Sigmoid colon (tissue), 7 donors: ENCODE results near the gene CHD8. TPM values are rescaled to one million over a fixed set of nuclear protein-coding genes. Genes with fewer than 3 reads are reported as not detected.

Experiments used
- DNase-seq: peaks from one replicate; pipeline ENCODE4 v3.0.0-alpha.2; 2019
- H3K27ac ChIP-seq, 4 donors: fragments of 200-600 bp; sonication (generic); one replicate each; pipeline ENCODE4 v1.5.1; 2016 to 2019; ENCODE audit warnings: mild to moderate bottlenecking in 1 of 4
- H3K27me3 ChIP-seq, 3 donors: fragments of 200-600 bp; sonication (generic); one replicate each; pipeline ENCODE4 v1.5.1; 2019; ENCODE audit warnings: mild to moderate bottlenecking in 1 of 3
- H3K36me3 ChIP-seq, 4 donors: fragments of 200-600 bp; sonication (generic); one replicate each; pipeline ENCODE4 v1.5.1; 2016 to 2019
- H3K4me1 ChIP-seq, 4 donors: fragments of 200-600 bp; sonication (generic); one replicate each; pipeline ENCODE4 v1.5.1; 2017 to 2019
- H3K4me3 ChIP-seq, 4 donors: fragments of 200-600 bp; sonication (generic); one replicate each; pipeline ENCODE4 v1.5.1; 2017 to 2019; ENCODE audit warnings: mild to moderate bottlenecking in 2 of 4, moderate library complexity in 1 of 4
- H3K9me3 ChIP-seq, 4 donors: fragments of 200-600 bp in 3 of 4; sonication (generic) in 3 of 4; one replicate each; pipeline versions ENCODE4 v1.5.1 to v1.6.1; 2013 to 2019
- CTCF ChIP-seq, 4 experiments: fragments of 450-650 bp in 3 of 4; fragments of 200-600 bp in 1 of 4; IDR thresholded peaks; one replicate each; pipeline ENCODE4 v1.5.1; 2016 to 2019; ENCODE audit warnings: antibody characterized with exemption in 4 of 4, mild to moderate bottlenecking in 3 of 4, moderate library complexity in 2 of 4
- EP300 ChIP-seq, 4 donors: sonication (generic); formaldehyde crosslinking; IDR thresholded peaks; one replicate each; pipeline ENCODE4 v1.6.1; 2017; ENCODE audit warnings: antibody characterized with exemption in 4 of 4
- POLR2A ChIP-seq, 2 donors: fragments of 450-650 bp; IDR thresholded peaks; one replicate each; pipeline ENCODE4 v1.6.1; 2016; ENCODE audit warnings: antibody characterized with exemption in 2 of 2, mild to moderate bottlenecking in 2 of 2, moderate library complexity in 2 of 2
- POLR2AphosphoS5 ChIP-seq, 4 donors: sonication (generic); formaldehyde crosslinking; IDR thresholded peaks; one replicate each; pipeline ENCODE4 v1.6.1; 2017; ENCODE audit warnings: antibody characterized with exemption in 4 of 4
- WGBS, 2 donors: extraction: QIAGEN DNeasy Blood & Tissue Kit; methylation state at CpG; one replicate each; pipeline ENCODE4 v1.1.7; 2013; 5-methylcytosine and 5-hydroxymethylcytosine counted together
- intact Hi-C: fragments of 100-400 bp; cut with DNase I; formaldehyde crosslinking; loops from one replicate; pipeline ENCODE4 v1.15.1; 2023
- polyA plus RNA-seq, 3 donors: library from polyadenylated mRNA; stranded (reverse); fragments of 200-250 nt; gene quantifications; one replicate each; pipeline ENCODE4 v1.2.3, GENCODE V29; 2013
- total RNA-seq, 4 donors: library from RNA; depleted of rRNA; stranded (reverse); fragments of >200 nt; gene quantifications; one replicate each; pipeline ENCODE4 v1.1.0, GENCODE V29; 2016
- donor health status: healthy with polysubstance abuse.
- donor health status: Bipolar disorder and iron deficiency.
- donor health status: healthy.

Gene CHD8
- total and polyA plus RNA-seq, 7 donors = 9.0 to 53.5 (median 36.0) TPM

GRCh38 chr14:21476925-21477681, 21.2 kb upstream of the CHD8 start, which contains the start of the genes RAB2B and TOX4:
RAB2B (minus strand) TSS chr14:21476959; CDS start chr14:21476872, 87 bp downstream.
TOX4 (plus strand) TSS chr14:21477195; CDS start chr14:21477279, 84 bp downstream.
- intact Hi-C loops = loop anchor here (1.0 to 10.0 kb wide), 4 partner anchors 21 to 792 kb away; partner anchors contain the start of genes ANG, CHD8, METTL3 and RNASE4
- Histone ChIP-seq H3K4me3 (peak within 1 kb of the TSS; percentile 68 to 86 (median 72)), H3K4me1 (peaks cover 0 to 27% (median 23%) of the 10 kb centered on the region in 4 donors), H3K36me3 (peaks cover 3 to 42% (median 9%) of the 10 kb centered on the region in 4 donors), H3K9me3 (no peaks in the 10 kb centered on the region), H3K27me3 (no peaks in the 10 kb centered on the region), H3K27ac (peak within 1 kb of the TSS; percentile 84 to 90 (median 86))
- 1% methylated on average over 49 of the region's 49 CpGs for WGBS, 2 donors
- peak; percentile 98 for DNase-seq
- peak; percentile 96 to 100 (median 100) for TF ChIP-seq CTCF (IDR thresholded peaks at IDR 0.05)
- TF ChIP-seq POLR2AphosphoS5 (IDR thresholded peaks at IDR 0.05) = peak; percentile 88 to 97 (median 94)
- TF ChIP-seq POLR2A (IDR thresholded peaks at IDR 0.05) = peak; percentile 82 to 85
- no peak for TF ChIP-seq EP300 (IDR thresholded peaks at IDR 0.05)

- 1 to 2% methylated on average over 27 of the region's 27 CpGs for WGBS, 2 donors
- H3K27ac ChIP-seq = peak overlapping the region; percentile 84 to 90 (median 86)
- TF ChIP-seq POLR2AphosphoS5 (IDR thresholded peaks at IDR 0.05) = peak in 3 of 4 donors; percentile 14 to 44 (median 37)
- no peak for TF ChIP-seq POLR2A (IDR thresholded peaks at IDR 0.05)
- H3K9me3 ChIP-seq = no peaks in the 10 kb centered on the region
- peak overlapping the region; percentile 68 to 86 (median 72) for H3K4me3 ChIP-seq
- H3K36me3 ChIP-seq = peaks cover 2 to 43% (median 9%) of the 10 kb centered on the region in 4 donors
- H3K27me3 ChIP-seq = no peaks in the 10 kb centered on the region
- intact Hi-C loops = loop anchor here (1.0 to 10.0 kb wide), 4 partner anchors 20 to 792 kb away; partner anchors contain the start of genes ANG, CHD8, METTL3 and RNASE4
- DNase-seq = peak; percentile 93
- H3K4me1 ChIP-seq = peaks cover 0 to 27% (median 23%) of the 10 kb centered on the region in 4 donors
Measured at GRCh38 chr14:21476523-21476924, 20.6 kb upstream of the CHD8 start.

GRCh38 chr14:21475767-21476522, 20.0 kb upstream of the CHD8 start:
- WGBS, 2 donors = 13 to 40% methylated on average over 10 of the region's 10 CpGs
- intact Hi-C loops = loop anchor here (1.0 to 10.0 kb wide), 4 partner anchors 20 to 791 kb away; partner anchors contain the start of genes ANG, CHD8, METTL3 and RNASE4

GRCh38 chr14:21467616-21468015, 11.7 kb upstream of the CHD8 start:
- no peaks in the 10 kb centered on the region for H3K9me3 ChIP-seq
- intact Hi-C loops = no loop called here
- 80 to 83% methylated on average over 1 of the region's 1 CpG for WGBS, 2 donors
- no peaks in the 10 kb centered on the region for H3K4me1 ChIP-seq
- no peaks in the 10 kb centered on the region for H3K27me3 ChIP-seq
- no peak overlapping the region for H3K4me3 ChIP-seq
- H3K36me3 ChIP-seq = peaks cover 0 to 71% (median 23%) of the 10 kb centered on the region in 4 donors
- DNase-seq = no peak
- TF ChIP-seq EP300 (IDR thresholded peaks at IDR 0.05) = no peak
- TF ChIP-seq POLR2A (IDR thresholded peaks at IDR 0.05) = no peak
- TF ChIP-seq POLR2AphosphoS5 (IDR thresholded peaks at IDR 0.05) = no peak
- TF ChIP-seq CTCF (IDR thresholded peaks at IDR 0.05) = no peak
- H3K27ac ChIP-seq = no peak overlapping the region

More at GRCh38 chr14:21475767-21476522, 20.0 kb upstream of the CHD8 start:
- peaks cover 0 to 39% (median 7%) of the 10 kb centered on the region in 4 donors for H3K36me3 ChIP-seq
- DNase-seq = no peak
- peak overlapping the region; percentile 68 to 86 (median 72) for H3K4me3 ChIP-seq
- H3K9me3 ChIP-seq = no peaks in the 10 kb centered on the region
- H3K27me3 ChIP-seq = no peaks in the 10 kb centered on the region
- peak overlapping the region; percentile 84 to 90 (median 86) for H3K27ac ChIP-seq
- no peak for TF ChIP-seq CTCF (IDR thresholded peaks at IDR 0.05)
- no peak for TF ChIP-seq POLR2AphosphoS5 (IDR thresholded peaks at IDR 0.05)
- no peak for TF ChIP-seq EP300 (IDR thresholded peaks at IDR 0.05)
- no peak for TF ChIP-seq POLR2A (IDR thresholded peaks at IDR 0.05)
- H3K4me1 ChIP-seq = peaks cover 0 to 27% (median 23%) of the 10 kb centered on the region in 4 donors
